Uterus (tissue), 4 donors: ENCODE measurements around the gene RUNDC3A. TPM values are rescaled to one million over a fixed set of nuclear protein-coding genes. Genes with fewer than 3 reads are reported as not detected.

ENCODE experiments used
- DNase-seq, 2 donors: peaks; one replicate each; pipeline ENCODE4 v3.0.0-alpha.2; 2019 to 2020
- H3K27ac ChIP-seq, 2 donors: fragments of 200-600 bp; sonication (generic); 1 replicate in 1 of 2; 2 replicates in 1 of 2; pipeline ENCODE4 v1.5.1; 2016 to 2018
- H3K27me3 ChIP-seq, 2 donors: fragments of 200-600 bp; sonication (generic); one replicate each; pipeline ENCODE4 v1.5.1; 2018 to 2019; ENCODE audit warnings: control low read depth in 1 of 2
- H3K36me3 ChIP-seq, 2 donors: fragments of 200-600 bp; sonication (generic); one replicate each; pipeline ENCODE4 v1.5.1; 2019; ENCODE audit warnings: control low read depth in 1 of 2
- H3K4me1 ChIP-seq, 2 donors: fragments of 200-600 bp; sonication (generic); one replicate each; pipeline ENCODE4 v1.5.1; 2018 to 2019; ENCODE audit warnings: control low read depth in 1 of 2
- H3K4me3 ChIP-seq, 2 donors: fragments of 200-600 bp; sonication (generic); 1 replicate in 1 of 2; 2 replicates in 1 of 2; pipeline ENCODE4 v1.5.1; 2018 to 2019; ENCODE audit warnings: mild to moderate bottlenecking in 1 of 2
- H3K9me3 ChIP-seq, 2 donors: fragments of 200-600 bp; sonication (generic); one replicate each; pipeline ENCODE4 v1.5.1; 2019; ENCODE audit warnings: control low read depth in 1 of 2
- CTCF ChIP-seq, 4 experiments: fragments of 200-600 bp in 2 of 4; fragments of 450-650 bp in 2 of 4; sonication (generic) in 2 of 4; IDR thresholded peaks; one replicate each; pipeline ENCODE4 v1.5.1; 2016 to 2019; ENCODE audit warnings: antibody characterized with exemption in 4 of 4, mild to moderate bottlenecking in 2 of 4, moderate library complexity in 1 of 4
- POLR2A ChIP-seq, 2 donors: fragments of 450-650 bp; IDR thresholded peaks; one replicate each; pipeline ENCODE4 v1.6.1; 2016; ENCODE audit warnings: antibody characterized with exemption in 2 of 2, mild to moderate bottlenecking in 1 of 2, moderate library complexity in 1 of 2
- intact Hi-C: fragments of 100-400 bp; cut with DNase I; formaldehyde crosslinking; loops from one replicate; pipeline ENCODE4 v1.15.1; 2023; ENCODE audit warnings: low total_unique reads
- small RNA-seq: library from RNA; depleted of rRNA; stranded (forward); fragments of <200 nt; gene quantifications from one replicate; pipeline ENCODE3, GENCODE V24; 2016
- total RNA-seq, 4 donors: library from RNA; depleted of rRNA in 3 of 4; stranded (reverse); fragments of >200 nt in 3 of 4; gene quantifications; one replicate each; pipeline versions ENCODE4 v1.1.0 to v1.2.4, GENCODE V29; 2014 to 2023
- donor health status: DM: yes; HTN: yes; CAD: no.

RUNDC3A gene
- total RNA-seq, 4 donors from 2014 or later = 0.69 TPM; not detected in 3

GRCh38 chr17:44367231-44367979, 59.0 kb downstream of the RUNDC3A start:
- peaks cover 0 to 6% of the 10 kb centered on the region in 2 donors for H3K4me1 ChIP-seq
- H3K27me3 ChIP-seq = no peaks in the 10 kb centered on the region
- TF ChIP-seq CTCF (IDR thresholded peaks at IDR 0.05) = no peak
- TF ChIP-seq POLR2A (IDR thresholded peaks at IDR 0.05) = no peak
- no peak overlapping the region for H3K4me3 ChIP-seq
- DNase-seq = no peak
- intact Hi-C loops = no loop called here
- no peaks in the 10 kb centered on the region for H3K9me3 ChIP-seq
- H3K36me3 ChIP-seq = no peaks in the 10 kb centered on the region
- no peak overlapping the region for H3K27ac ChIP-seq

Small RNAs within 50 kb of the gene (small RNA-seq; reads per million reads assigned to genes)
- gene RF00012 (not detected), gene RN7SL507P (not detected), gene RNU6-453P (not detected)

Other genes with a start within 250 kb of the RUNDC3A start
- gene LSM12, start 241.9 kb upstream of the RUNDC3A start, total RNA-seq = 10 to 100 TPM; 24.5 to 49.8 (median 37.1) TPM
- gene G6PC3, start 237.9 kb upstream of the RUNDC3A start, total RNA-seq = 10 to 100 TPM; 12.4 to 66.3 (median 33.8) TPM
- gene HDAC5, start 185.0 kb upstream of the RUNDC3A start, total RNA-seq = 10 to 100 TPM; 35.9 to 74.1 (median 58.0) TPM
- gene HROB, start 166.7 kb upstream of the RUNDC3A start, total RNA-seq = 1 to 10 TPM in 2 of 4 donors, not detected in 2; 1.6 to 2.4 TPM
- 1 to 10 TPM in 2 of 4 donors, under 1 TPM in 1, not detected in 1; 0.14 to 2.3 (median 1.3) TPM for gene ASB16, start 137.9 kb upstream of the RUNDC3A start, total RNA-seq
- gene TMUB2, start 121.6 kb upstream of the RUNDC3A start, total RNA-seq = 10 to 100 TPM in 3 of 4 donors, 1 to 10 TPM in 1; 7.4 to 41.8 (median 32.6) TPM
- 10 to 100 TPM in 3 of 4 donors, 1 to 10 TPM in 1; 4.6 to 98.4 (median 36.2) TPM for gene ATXN7L3, start 108.7 kb upstream of the RUNDC3A start, total RNA-seq
- gene UBTF, start 88.9 kb upstream of the RUNDC3A start, total RNA-seq = 100 to 1,000 TPM in 1 of 4 donors, 10 to 100 TPM in 3; 17.4 to 124 (median 72.9) TPM
- gene SLC4A1, start 40.5 kb upstream of the RUNDC3A start, total RNA-seq = 1 to 10 TPM in 1 of 4 donors, not detected in 3; 8.4 TPM
- 10 to 100 TPM; 41.9 to 77.6 (median 50.7) TPM for gene SLC25A39, start 16.2 kb downstream of the RUNDC3A start, total RNA-seq
- 100 to 1,000 TPM; 101 to 178 (median 120) TPM for gene GRN, start 36.7 kb downstream of the RUNDC3A start, total RNA-seq
- 10 to 100 TPM in 3 of 4 donors, under 1 TPM in 1; 0.77 to 32.1 (median 14.2) TPM for gene FAM171A2, start 55.3 kb downstream of the RUNDC3A start, total RNA-seq
- gene ITGA2B, start 81.0 kb downstream of the RUNDC3A start, total RNA-seq = 1 to 10 TPM in 2 of 4 donors, not detected in 2; 7.4 to 7.7 TPM
- 10 to 100 TPM; 26.9 to 90.0 (median 77.8) TPM for gene GPATCH8, start 194.8 kb downstream of the RUNDC3A start, total RNA-seq
- gene FZD2, start 248.9 kb downstream of the RUNDC3A start, total RNA-seq = 10 to 100 TPM in 2 of 4 donors, 1 to 10 TPM in 1, under 1 TPM in 1; 0.26 to 22.8 (median 9.0) TPM